ENCODE data around the gene DCUN1D2. TPM values are rescaled to one million over a fixed set of nuclear protein-coding genes. Genes with fewer than 3 reads are reported as not detected.

The DCUN1D2 gene
- total RNA-seq, 6 experiments from 2014 or later = 6.1 to 11.7 (median 9.3) TPM

- no peak for DNase-seq
- H3K27me3 ChIP-seq = no peaks in the 10 kb centered on the region
- no peaks in the 10 kb centered on the region for H3K4me1 ChIP-seq
- no peak for ATAC-seq
- H3K9me3 ChIP-seq = no peaks in the 10 kb centered on the region
- 99% methylated on average over 7 of the region's 7 CpGs for WGBS (ENCODE audit: insufficient coverage, low coverage, low lambda C conversion rate, missing lambda C conversion rate)
- H3K4me3 ChIP-seq = no peak overlapping the region
- intact Hi-C loops (cut with DNase I) = no loop called here
- TF ChIP-seq CTCF (IDR thresholded peaks at IDR 0.05) (no peak), POLR2A (IDR thresholded peaks at IDR 0.05) (no peak)
- peaks cover 0 to 9% (median 0%) of the 10 kb centered on the region in 4 donors for H3K36me3 ChIP-seq
- H3K27ac ChIP-seq = no peak overlapping the region
Measured at GRCh38 chr13:113469582-113469981, 20.9 kb downstream of the DCUN1D2 start.

GRCh38 chr13:113468472-113469201 lies 21.9 kb downstream of the DCUN1D2 start:
- Histone ChIP-seq H3K9me3 (no peaks in the 10 kb centered on the region), H3K36me3 (peaks cover 0 to 7% (median 0%) of the 10 kb centered on the region in 4 donors), H3K27me3 (no peaks in the 10 kb centered on the region), H3K4me1 (no peaks in the 10 kb centered on the region), H3K27ac (no peak overlapping the region), H3K4me3 (no peak overlapping the region)
- intact Hi-C loops (cut with DNase I) = no loop called here
- 94% methylated on average over 18 of the region's 22 CpGs for WGBS (ENCODE audit: insufficient coverage, low coverage, low lambda C conversion rate, missing lambda C conversion rate)
- no peak for TF ChIP-seq CTCF (IDR thresholded peaks at IDR 0.05)
- TF ChIP-seq POLR2A (IDR thresholded peaks at IDR 0.05) = no peak
- ATAC-seq (no peak), DNase-seq (no peak)

GRCh38 chr13:113468029-113468428 lies 22.5 kb downstream of the DCUN1D2 start:
- intact Hi-C loops (cut with DNase I) = no loop called here
- WGBS (ENCODE audit: insufficient coverage, low coverage, low lambda C conversion rate, missing lambda C conversion rate) = 95% methylated on average over 7 of the region's 7 CpGs
- peaks cover 0 to 7% (median 0%) of the 10 kb centered on the region in 4 donors for H3K36me3 ChIP-seq

GRCh38 chr13:113466383-113466782 lies 24.1 kb downstream of the DCUN1D2 start:
- TF ChIP-seq POLR2A (IDR thresholded peaks at IDR 0.05) = no peak
- TF ChIP-seq CTCF (IDR thresholded peaks at IDR 0.05) = no peak
- Histone ChIP-seq H3K27me3 (no peaks in the 10 kb centered on the region), H3K4me3 (no peak overlapping the region), H3K9me3 (no peaks in the 10 kb centered on the region), H3K36me3 (peaks cover 0 to 7% (median 0%) of the 10 kb centered on the region in 4 donors), H3K4me1 (peaks cover 0 to 2% (median 0%) of the 10 kb centered on the region in 4 donors), H3K27ac (no peak overlapping the region)
- DNase-seq = no peak
- ATAC-seq = no peak
- intact Hi-C loops (cut with DNase I) = no loop called here
- WGBS (ENCODE audit: insufficient coverage, low coverage, low lambda C conversion rate, missing lambda C conversion rate) = 96% methylated on average over 3 of the region's 3 CpGs

More at GRCh38 chr13:113468029-113468428, 22.5 kb downstream of the DCUN1D2 start:
- H3K4me1 ChIP-seq = no peaks in the 10 kb centered on the region
- TF ChIP-seq POLR2A (IDR thresholded peaks at IDR 0.05) = no peak
- no peak for TF ChIP-seq CTCF (IDR thresholded peaks at IDR 0.05)
- H3K9me3 ChIP-seq = no peaks in the 10 kb centered on the region
- no peaks in the 10 kb centered on the region for H3K27me3 ChIP-seq
- ATAC-seq (no peak), DNase-seq (no peak)
- H3K4me3 ChIP-seq = no peak overlapping the region
- no peak overlapping the region for H3K27ac ChIP-seq

Measured in right lobe of liver (tissue), 6 donors.